ELF-1 (cell line): ENCODE data around the gene C1orf122.
"Not testable (repeated sequence)": the region's sequence is repeated elsewhere in the genome, so short reads cannot be mapped to it uniquely, and the experiment has no call there.

Source experiments
- DNase-seq: peaks from one replicate; pipeline ENCODE4 v3.0.0-alpha.2; 2016; ENCODE audit warnings: low read depth, low spot score

The C1orf122 gene

GRCh38 chr1:37807555-37808368, at the start of gene C1orf122, which contains the start of gene YRDC:
Gene C1orf122, plus strand, starts transcription at chr1:37807790. Its CDS starts 615 bp downstream, at chr1:37808405.
Gene YRDC, minus strand, starts transcription at chr1:37808208. Its CDS starts 28 bp downstream, at chr1:37808180.
- DNase-seq = peak; percentile 94

GRCh38 chr1:37759451-37759850, 48.1 kb upstream of the C1orf122 start:
- no peak for DNase-seq

GRCh38 chr1:37761416-37762095, 46.0 kb upstream of the C1orf122 start:
- DNase-seq = no peak

GRCh38 chr1:37762516-37762915, 45.1 kb upstream of the C1orf122 start:
- no peak for DNase-seq

GRCh38 chr1:37763791-37764413, 43.7 kb upstream of the C1orf122 start:
- no peak for DNase-seq

GRCh38 chr1:37764414-37764825, 43.2 kb upstream of the C1orf122 start:
- peak; percentile 78 for DNase-seq

GRCh38 chr1:37764888-37765441, 42.6 kb upstream of the C1orf122 start, which contains the start of gene EPHA10:
Gene EPHA10, minus strand, starts transcription at chr1:37765120. Its CDS starts 54 bp downstream, at chr1:37765066.
- DNase-seq = peak; percentile 41

GRCh38 chr1:37765916-37766664, 41.5 kb upstream of the C1orf122 start:
- no peak for DNase-seq

- no peak for DNase-seq
Measured at GRCh38 chr1:37767488-37767887, 40.1 kb upstream of the C1orf122 start.

- DNase-seq = not testable (repeated sequence)
Measured at GRCh38 chr1:37771440-37771839, 36.1 kb upstream of the C1orf122 start.

GRCh38 chr1:37776946-37777516, 30.6 kb upstream of the C1orf122 start:
- DNase-seq = no peak

- DNase-seq = no peak
Measured at GRCh38 chr1:37778654-37779053, 28.9 kb upstream of the C1orf122 start.

- DNase-seq = no peak
Measured at GRCh38 chr1:37782491-37782890, 25.1 kb upstream of the C1orf122 start.

- no peak for DNase-seq
Measured at GRCh38 chr1:37792943-37793686, 14.5 kb upstream of the C1orf122 start.

- peak; percentile 40 for DNase-seq
Measured at GRCh38 chr1:37793773-37794371, 13.7 kb upstream of the C1orf122 start, which contains the start of gene MANEAL. Gene MANEAL, plus strand, starts transcription at chr1:37793847. Its CDS starts 336 bp downstream, at chr1:37794183.

- no peak for DNase-seq
Measured at GRCh38 chr1:37794372-37795339, 12.9 kb upstream of the C1orf122 start.

GRCh38 chr1:37795340-37796125, 12.1 kb upstream of the C1orf122 start:
- DNase-seq = peak; percentile 95
